ENCODE results near the gene SAMD9L.

SAMD9L gene

GRCh38 chr7:93148144-93148543, at the start of gene SAMD9L:
Gene SAMD9L (minus strand): TSS chr7:93148385. CDS start chr7:93135971, 12,414 bp downstream.
- DNase-seq (ENCODE audit: low read depth) = no peak

DNA sequence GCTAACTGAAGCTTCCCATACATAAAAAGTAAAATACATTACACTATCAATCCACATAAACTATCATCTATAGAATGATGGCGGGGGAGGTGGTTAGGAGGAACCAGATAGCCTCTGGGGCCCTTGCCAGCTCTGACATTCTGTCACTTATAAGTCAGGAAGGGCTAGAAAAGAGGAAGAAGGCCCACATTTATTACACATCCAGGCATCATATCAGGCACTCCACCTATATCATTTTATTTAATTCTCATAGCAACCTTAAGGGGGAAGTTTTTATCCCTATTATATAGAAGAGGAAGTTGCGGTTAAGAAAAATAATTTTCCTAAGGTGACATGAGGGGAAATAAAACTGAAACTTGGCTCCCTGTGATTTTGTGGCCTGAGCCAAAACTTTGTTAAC, 48.2 kb upstream of the SAMD9L start:
- no peak for DNase-seq (ENCODE audit: low read depth)

DNA sequence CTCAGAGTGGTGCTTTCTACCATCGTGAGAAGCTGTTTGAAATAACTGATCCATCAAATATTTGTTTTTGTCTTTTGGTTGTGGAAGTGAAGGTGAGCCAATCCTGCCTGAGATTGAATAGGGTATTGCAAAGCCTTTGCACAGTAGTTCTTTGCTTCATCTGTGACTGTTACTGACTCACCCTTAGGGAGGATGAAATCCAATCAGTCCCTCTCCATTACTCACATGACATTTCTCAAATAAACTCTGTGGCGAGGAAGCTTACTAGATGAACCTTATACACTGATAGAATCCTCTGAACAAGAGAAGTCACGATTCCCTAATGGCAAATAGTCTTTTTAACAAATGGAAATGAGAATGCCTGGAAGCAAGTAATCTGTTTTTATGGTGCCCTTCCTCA, 46.2 kb upstream of the SAMD9L start:
- no peak for DNase-seq (ENCODE audit: low read depth)

DNA sequence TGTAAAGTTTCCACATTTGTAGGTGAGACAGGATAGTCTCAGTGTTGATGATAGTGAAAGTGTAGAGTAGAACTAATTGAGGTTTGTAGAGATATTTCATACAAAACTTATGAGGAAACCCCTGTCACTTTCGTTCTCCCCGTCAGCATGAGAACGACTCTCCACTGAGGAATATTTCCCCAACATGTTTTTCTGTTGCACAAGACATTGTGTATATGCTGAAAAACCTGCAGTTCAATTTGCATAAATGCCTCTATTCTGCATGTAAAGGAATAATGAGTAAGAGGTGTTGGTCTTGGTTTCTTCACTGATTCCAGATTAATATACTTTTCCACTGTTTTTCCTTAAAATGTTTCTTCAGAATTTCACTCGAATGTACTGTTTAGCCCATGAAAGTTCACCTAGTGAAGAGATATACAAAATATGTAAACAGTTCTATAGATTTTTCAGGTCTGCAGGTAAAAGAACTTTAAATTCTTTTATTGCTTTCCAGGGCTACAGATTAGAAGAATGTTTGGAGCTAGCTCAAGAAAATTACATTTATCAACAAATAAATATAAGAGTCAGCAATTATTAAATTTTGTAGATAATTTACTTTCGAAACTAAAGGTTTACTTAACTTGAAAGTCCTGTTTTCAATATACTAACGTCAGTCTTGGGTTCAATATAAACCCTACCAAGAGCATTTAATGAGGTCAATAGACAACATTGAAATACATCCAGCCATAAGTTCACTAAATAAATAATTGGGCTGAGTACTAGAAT, 40.9 kb upstream of the SAMD9L start:
- no peak for DNase-seq (ENCODE audit: low read depth)

GRCh38 chr7:93185303-93186027, 37.3 kb upstream of the SAMD9L start:
- DNase-seq (ENCODE audit: low read depth) = no peak

- no peak for DNase-seq (ENCODE audit: low read depth)
Observed at GRCh38 chr7:93179173-93179572, 31.0 kb upstream of the SAMD9L start.

DNA sequence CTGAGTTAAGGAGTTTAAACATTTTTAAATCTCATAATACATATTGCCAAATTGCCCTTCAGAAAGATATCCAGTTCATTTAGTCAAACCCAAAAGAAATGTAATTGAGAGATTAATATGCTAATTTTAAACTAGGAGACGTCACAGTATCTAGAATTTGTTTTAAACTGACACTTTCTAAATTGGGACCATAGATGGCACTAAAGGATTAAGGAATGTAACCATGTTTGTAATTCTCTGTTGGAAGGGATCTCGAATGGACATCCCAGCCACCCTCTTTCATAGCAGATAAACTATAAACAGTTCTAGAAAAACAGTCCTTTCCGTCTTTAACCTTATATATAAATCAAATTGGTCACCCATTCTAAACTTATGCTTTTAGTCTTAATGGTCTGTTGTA, 30.0 kb upstream of the SAMD9L start:
- DNase-seq (ENCODE audit: low read depth) = no peak

- no peak for DNase-seq (ENCODE audit: low read depth)
Observed at GRCh38 chr7:93176992-93177580, 28.9 kb upstream of the SAMD9L start.

GRCh38 chr7:93175219-93175618, 27.0 kb upstream of the SAMD9L start:
- DNase-seq (ENCODE audit: low read depth) = no peak

DNA sequence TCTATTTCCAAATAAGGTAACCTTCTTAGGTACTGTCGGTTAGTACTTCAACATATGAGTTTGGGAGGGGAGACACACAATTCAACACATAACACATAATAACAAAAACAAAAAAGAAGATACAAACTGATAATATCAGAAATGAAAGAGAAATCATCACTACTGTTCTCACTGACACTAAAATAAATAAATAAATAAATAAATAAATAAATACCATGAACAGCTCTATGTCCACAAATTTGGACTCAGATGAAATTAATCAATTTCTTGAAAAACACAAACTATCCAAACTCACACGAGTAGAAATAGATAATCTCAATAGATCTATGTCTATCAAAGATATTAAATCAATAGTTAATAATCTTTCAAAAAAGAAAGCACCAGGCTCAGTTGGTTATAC, 24.5 kb upstream of the SAMD9L start:
- DNase-seq (ENCODE audit: low read depth) = no peak

GRCh38 chr7:93171606-93172226, 23.5 kb upstream of the SAMD9L start:
- DNase-seq (ENCODE audit: low read depth) = no peak

GRCh38 chr7:93165447-93165846, 17.3 kb upstream of the SAMD9L start:
- no peak for DNase-seq (ENCODE audit: low read depth)

GRCh38 chr7:93164766-93165165, 16.6 kb upstream of the SAMD9L start:
- no peak for DNase-seq (ENCODE audit: low read depth)

- no peak for DNase-seq (ENCODE audit: low read depth)
Observed at GRCh38 chr7:93161181-93161762, 13.1 kb upstream of the SAMD9L start.

DNA sequence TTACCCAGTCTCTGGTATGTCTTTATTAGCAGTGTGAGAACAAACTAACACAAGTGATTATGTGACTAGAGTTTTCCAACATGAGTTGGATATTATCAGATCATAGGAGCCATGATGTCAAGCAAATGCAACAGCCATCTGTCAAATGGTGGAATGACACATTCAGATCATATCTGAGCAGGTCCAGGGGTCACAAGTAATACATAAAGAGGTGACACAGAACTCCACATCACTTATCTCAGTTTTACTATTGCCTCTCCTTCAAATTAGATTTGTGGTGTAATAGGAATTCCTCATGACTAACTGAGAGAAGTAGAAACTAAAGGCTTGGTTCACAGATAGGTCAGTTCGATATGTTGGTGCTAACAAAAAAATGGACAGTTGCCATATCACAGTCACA, 12.2 kb upstream of the SAMD9L start:
- no peak for DNase-seq (ENCODE audit: low read depth)

DNA sequence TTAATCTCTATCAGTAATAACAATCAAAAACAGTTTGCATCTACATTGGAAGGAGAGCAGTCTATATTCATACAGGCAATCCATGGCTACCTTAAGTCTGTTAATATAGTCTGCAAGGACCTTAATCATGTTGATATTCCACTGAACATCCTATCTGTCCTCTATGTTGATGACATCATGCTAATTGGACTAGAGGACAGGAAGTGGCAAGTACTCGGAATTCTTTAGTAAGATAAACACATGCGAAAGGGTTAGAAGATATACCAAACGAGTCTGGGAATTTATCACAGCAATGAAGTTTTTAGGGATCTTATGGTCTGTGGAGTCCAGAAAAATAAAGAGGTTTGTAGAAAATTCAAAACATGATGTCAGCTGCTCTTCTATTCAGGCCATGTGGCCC, 11.3 kb upstream of the SAMD9L start:
- no peak for DNase-seq (ENCODE audit: low read depth)

DNA sequence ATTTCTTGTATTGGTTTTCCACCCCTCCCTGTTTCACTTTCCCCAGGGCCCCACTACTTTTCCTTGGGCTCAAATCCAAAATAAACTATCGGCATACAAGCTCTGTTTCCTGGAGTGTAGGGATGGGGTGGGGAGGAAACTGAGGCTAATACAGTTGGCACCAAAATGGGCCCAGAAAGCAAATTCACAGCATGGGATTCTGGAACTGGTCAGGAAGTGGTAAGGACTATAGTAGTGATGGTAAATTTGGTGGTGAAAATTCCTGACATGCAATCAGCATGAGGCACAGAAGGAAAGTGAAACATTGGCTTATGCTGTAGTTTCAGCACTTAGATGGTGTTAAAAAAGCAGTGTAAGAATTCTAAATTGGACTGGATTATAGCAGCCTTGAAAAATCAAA, 8.7 kb upstream of the SAMD9L start:
- DNase-seq (ENCODE audit: low read depth) = no peak

GRCh38 chr7:93150200-93150835, 2.1 kb upstream of the SAMD9L start:
- DNase-seq (ENCODE audit: low read depth) = no peak

- no peak for DNase-seq (ENCODE audit: low read depth)
Observed at GRCh38 chr7:93148727-93149126, 542 bp upstream of the SAMD9L start.

GRCh38 chr7:93147363-93147762, 822 bp downstream of the SAMD9L start:
- no peak for DNase-seq (ENCODE audit: low read depth)

DNA sequence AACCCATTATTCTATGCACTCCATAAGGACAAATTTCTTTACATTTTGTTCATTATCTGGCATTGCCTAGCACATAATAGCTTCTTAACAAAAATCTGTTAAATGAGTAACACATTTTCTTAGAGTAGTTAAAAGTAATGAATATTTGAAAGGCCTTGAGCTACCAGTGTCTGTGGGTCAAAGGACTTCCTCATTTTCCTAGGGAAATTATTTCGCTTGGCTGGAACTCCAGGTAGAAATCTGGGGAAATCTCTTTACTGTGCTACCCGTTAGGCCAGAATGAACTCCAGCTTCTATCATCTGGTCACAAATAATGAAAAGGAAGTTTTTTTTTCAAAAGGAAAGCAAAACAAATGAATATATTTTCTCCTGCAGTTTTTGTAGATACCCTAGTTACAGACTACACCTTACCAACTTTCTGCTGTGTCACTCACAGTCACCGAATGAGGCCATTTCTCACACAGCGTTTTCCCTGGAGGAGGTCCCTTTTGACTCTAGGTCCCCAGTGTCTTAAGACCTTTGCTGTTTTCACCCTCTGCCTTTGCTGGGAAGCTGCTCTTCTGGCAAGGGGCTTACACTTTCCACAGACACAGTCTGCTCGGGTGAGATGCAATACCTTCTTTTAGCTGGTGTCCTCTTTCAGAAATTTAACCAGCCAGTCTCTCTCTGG, 1.6 kb downstream of the SAMD9L start:
- DNase-seq (ENCODE audit: low read depth) = no peak

All from stimulated activated CD8-positive, alpha-beta memory T cell treated with anti-CD3 and anti-CD28 coated beads, Interleukin-15, amount 100 ng/mL, for 24 hours (primary cell).